ENCODE results near the gene TAF1B.

TAF1B gene

DNA sequence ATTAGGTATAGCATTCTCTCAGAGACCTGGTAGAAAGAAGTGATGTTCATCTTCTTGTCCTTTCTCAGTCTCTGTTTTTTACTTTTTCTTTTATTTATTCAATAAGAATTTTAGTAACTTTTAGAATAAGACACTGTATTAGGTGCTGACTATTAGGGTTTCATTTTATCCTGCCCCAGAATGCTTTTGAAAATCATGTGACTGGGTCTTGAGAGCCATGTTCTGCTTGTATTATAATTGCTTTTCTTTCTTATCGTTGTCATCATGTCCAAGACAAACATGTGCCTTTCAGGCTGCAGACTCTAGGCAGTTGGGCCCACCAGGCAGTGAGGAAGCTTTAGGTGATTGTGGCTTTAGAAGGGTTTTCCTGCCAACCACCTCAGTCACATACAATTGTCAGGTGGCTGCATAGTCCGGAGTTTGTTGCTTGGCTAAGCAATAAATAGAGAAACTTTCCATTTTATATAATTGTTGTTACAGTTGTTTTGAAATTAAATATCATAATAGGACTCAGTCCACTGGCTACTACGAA is 123.3 kb downstream of the TAF1B start:
- DNase-seq (ENCODE audit: low read depth in 2 of 2): no peak

DNA sequence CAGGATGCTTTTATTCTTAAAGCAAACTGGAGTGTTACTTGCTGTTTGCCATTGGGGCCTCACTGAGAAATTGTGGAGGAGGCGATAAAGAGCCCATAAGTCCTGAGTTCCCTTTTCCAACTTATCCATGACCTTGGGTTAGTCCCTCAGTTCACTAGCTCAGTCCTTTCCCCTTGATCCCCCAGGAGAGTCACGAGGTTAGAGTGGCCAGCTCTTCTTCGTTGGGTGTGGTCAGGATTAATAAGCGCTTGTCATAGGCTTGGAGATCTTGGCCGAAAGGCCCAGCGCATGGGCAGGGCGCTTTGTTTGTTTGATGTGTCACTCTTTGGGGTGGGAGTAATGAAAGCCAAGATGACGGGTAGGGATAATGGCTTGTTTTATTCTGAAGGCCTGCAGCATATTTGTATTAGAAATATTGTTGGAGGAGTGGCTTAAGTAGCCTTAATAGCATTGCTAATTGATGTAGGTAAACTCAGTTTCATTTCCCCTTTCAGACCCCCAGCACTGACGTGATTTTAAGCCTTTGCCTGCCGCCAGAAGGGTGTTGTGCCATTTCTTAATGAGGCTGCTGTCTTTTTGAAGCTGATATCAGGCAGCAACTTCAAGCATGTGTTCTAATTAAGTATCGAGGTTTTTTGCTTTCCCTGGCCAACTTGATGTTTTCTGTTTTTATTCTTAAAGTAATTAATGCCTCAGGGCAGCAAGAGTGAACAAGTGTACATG is 123.9 kb downstream of the TAF1B start:
- DNase-seq (ENCODE audit: low read depth in 2 of 2): no peak

DNA sequence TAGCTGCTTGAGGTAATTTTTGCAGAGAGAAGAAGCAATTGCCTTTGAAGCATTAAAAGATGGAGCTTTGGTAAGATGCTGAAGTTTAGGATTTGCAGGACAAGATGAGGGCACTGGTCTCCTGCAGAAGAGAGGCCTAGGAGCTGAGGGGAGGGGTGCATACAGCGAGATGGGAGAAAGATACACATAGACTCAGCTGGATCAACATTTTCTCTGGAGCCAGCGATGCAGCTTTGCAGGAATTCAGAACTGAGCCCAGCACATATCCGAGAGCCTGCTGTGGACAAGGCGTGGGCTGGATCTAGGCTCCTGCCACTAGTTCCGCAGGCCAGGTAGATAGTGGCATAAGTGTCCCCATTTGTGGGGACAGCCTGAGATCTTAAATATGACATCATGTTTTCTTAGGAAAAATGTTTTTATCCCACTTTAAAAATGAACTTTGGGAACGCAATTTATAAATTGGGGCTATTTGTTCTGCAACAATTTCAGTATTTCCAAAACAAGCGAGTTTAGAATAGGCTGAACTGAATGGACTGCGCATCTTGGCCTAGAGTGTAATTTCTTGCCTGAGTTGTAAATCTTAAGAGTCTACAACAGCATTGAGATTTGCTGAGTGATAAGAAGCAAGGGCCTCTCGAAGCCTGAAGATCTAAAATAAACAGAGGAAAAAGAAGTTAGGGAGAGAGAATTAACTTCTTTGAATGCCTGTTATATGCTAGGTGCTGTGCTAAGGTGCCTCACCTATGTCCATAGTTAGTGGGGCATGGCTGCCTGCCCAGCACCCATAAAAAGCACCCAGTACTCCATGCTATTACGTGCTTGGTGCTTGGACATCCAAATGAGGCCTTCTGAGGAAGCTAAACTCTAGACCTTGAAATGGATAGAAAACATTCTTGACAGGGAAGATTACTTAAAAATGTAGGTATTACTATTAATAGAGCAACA is 125.6 kb downstream of the TAF1B start:
- DNase-seq (ENCODE audit: low read depth in 2 of 2): no peak

DNA sequence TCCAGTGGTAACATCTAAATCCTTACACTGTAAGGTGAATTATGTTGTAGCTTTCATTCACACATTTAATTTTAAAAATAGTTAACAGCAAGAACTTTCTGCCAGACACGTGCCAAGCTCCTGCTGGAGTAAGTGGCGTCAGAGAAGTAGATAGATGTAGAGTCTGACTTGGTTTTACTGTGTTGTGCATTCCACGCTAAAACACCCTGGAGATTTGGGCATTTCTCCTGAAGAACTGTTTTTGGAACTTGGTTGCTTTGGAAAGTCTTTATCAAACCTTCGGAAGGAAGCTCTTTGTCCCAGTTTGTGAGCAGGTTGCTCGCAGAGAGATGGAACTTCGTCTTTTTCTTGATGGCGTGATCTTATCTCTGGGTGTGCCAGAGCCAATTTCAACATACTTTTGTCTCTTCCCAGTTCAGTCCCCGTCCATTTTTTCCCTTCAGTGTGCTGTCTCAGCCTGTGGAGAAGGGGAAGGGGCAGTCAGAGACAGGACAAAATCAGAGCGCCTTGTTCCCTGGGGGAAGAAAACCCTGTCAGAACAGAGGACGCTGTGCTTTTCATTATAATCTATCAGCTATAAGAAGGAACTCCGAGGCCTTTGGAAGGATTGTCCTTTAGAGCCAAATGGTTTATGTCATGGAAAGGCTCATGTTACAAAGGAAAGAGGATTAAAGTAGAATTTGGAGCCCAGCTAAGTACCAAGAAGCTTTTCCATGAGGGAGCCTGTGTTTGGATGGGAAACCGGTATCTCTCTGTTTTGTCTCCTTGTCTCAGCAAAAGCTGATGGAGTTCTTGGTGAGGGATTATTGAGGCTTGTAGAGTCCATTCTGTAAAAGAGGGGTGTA is 127.1 kb downstream of the TAF1B start:
- no peak for DNase-seq (ENCODE audit: low read depth in 2 of 2)

DNA sequence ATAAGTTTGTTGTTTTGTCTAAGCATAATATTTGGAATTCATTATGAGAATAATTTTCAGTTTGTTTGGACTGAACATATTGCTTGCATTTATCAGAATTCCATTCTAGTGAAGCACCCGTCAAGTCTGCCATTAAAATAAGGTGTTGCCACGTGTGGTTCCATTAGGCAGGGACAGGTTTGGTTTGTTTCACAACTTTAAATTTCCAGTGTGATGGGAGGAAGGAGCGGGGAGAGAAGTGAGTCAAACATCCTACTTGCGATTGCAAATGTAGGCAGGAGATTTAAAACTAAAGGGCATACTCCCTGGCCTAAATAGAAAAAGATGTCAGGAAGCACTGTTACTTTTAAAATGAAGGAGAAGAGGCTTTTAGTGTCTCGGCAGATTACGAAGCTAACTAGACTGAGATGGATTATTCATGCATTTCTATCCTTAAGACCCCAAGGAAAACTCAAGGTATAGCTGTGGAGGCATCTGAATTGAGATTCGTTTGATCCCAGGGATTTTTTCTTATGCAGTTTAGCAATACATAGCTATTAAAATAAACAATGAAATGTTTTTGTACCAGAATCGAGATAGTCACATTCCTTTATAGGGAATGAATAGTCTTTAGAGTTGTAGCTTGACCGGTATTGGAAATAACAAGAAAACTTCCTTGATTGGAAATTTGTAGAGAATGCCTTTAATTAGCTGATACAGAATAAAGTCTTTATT is 128.0 kb downstream of the TAF1B start:
- no peak for DNase-seq (ENCODE audit: low read depth in 2 of 2)

DNA sequence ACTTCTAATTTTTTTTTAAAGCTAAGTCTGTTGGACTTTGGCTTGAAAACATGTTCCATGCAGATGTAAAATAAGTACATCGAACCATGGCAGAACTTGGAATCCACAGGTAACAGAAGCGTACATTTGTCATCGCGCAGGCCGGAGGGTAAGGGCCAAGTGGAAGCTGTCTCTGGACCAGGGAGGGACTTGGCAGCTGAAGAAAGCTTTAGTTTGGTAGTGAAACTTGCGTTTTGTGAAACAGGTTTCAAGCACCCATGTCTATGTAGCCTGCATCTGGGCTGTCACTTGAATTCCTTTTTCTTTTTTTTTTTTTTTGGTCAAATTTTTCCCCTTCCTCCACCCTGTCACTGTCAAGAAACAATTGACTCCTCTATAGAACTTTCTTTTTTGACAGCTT is 128.6 kb downstream of the TAF1B start:
- no peak for DNase-seq (ENCODE audit: low read depth in 2 of 2)

DNA sequence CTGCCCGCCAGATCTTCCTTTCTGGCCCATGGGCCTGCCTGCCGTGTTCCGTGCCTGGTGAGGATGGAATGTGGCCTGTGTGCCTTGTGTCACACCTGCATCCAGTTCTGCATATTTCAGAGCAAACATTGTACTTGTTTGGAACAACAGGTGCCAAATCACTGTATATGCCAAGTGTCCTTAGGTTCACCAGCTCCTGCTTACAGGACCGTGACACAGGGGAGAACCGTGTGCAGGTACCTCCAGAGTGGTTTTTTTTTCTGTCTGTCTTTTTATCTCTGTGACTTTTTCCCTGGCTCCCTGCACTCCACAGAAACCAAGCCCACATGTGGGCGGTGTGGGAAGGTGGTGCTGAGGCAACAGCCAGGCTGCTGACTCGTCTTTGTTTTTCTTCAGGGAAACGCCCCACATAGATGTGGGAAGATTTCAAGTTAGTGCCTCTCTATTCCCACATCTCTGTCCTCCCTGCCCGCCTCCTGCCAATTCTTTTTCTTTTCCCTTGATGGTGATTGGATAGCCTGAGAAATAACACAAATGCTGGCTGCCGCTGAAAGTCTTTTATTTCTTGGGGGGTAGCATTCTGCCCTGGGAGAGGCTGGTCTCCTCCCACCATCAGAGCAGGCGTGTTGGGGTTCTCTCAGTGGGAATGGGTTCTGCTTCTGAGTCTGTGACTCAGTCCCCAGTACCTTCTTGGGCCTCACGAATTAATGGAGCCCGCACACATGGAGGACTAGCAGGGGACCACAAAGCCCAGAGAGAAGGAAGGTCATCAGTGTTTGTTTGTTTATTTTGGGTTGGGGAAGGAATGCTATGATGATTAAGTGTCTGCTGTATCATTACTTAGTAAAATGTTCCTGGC is 129.6 kb downstream of the TAF1B start:
- DNase-seq (ENCODE audit: low read depth in 2 of 2): no peak

DNA sequence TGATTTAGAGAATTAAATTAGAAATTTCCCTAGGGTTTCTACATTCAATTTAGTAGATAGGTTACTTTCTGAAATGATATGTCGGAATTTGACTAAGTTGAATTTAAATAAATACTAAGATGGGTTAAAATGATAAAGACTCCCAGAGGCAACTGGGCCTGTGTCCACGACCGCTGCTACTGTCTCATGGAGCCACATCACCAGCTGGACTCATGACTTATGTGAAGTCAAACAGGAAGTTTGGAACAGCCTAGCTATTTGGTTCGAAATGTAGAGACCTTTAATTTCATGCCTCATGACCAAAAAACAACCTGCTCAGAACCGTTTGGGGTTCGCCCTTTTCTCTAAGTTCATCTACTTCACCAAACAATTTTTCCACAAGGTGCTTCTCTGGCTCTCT is 130.4 kb downstream of the TAF1B start:
- DNase-seq (ENCODE audit: low read depth in 2 of 2): no peak

DNA sequence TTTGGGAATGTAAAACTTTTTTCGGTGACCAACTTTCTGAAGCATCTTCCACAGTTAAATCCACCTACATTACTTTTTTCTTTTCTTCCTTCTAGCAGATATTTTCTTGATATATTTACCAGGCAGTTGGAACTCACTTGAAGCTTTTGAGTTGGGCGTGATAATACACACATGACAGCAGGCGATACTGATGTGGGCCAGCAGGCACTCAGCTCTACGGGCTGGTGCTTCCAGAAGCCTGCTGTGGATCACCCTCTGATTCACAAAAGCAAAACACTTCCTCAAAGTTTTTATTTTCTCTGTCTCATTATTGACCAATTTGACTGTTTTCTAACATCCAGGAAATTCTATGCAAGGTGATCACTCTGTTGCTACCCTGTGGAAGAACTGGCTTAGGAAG is 131.1 kb downstream of the TAF1B start:
- no peak for DNase-seq (ENCODE audit: low read depth in 2 of 2)

DNA sequence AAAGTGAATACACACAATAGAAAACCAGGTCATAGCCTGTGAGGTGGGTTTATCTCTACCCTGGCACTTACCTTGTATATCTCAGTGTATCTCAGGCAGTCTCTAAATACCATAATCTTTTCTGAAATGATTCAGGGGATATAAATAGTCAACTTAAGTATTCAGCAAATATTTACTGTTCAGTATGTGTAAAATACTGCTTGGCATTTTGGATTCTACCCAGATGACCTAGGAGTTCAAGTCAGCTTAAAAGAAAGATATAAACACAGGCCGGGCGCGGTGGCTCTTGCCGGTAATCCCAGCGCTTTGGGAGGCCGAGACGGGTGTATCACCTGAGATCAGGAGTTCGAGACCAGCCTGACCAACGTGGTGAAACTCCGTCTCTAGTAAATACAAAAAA is 132.1 kb downstream of the TAF1B start:
- no peak for DNase-seq (ENCODE audit: low read depth in 2 of 2)

DNA sequence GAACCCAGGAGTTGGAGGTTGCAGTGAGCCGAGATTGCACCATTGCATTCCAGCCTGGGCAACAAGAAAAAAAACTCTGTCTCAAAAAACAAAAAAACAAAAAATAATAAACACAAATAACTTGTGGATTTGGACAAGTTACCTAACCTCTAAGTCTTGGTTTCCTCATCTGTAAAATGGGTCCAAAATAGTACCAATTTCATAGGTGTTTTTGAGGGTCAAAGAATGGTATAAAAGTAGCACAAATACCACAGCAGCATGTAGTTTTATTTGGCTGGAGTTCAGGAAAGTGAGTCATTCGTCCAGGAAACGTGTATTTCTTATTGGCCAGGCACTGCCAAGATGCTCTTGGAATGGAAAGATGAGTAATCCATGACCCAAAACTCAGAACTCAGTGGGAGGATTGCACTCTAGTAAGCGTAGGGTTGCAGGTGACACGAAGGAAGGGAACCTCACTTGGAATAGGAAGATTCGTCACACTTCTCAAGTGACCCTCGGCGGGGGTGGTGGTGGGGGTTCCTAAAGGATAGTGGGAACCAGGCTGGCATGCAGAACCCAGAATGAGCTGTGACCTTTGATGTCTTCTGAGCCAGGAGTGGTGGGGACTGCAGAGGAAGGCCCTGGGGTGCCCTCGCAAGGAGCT is 132.7 kb downstream of the TAF1B start:
- DNase-seq (ENCODE audit: low read depth in 2 of 2): peak in 1 of 2 donors; percentile 25

DNA sequence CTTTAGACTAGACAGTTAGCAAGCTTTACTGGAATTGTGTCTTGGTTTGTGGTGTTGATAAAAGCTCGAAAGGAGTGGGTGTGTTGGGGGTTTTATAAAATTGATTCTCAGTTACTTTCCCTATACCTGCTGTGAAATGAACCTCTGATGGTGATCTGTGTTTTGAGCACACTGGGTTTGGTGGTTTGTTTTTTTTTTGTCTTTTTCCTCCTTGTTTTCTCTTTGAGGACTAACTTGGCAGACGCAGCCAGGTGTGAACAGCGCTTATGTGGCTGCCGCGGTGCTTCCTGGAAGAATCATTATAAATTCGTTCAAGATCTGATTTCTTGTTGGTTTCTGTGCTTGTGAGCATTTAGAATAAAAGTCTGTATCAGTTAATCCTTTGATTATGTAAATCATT is 136.7 kb downstream of the TAF1B start:
- no peak for DNase-seq (ENCODE audit: low read depth in 2 of 2)

DNA sequence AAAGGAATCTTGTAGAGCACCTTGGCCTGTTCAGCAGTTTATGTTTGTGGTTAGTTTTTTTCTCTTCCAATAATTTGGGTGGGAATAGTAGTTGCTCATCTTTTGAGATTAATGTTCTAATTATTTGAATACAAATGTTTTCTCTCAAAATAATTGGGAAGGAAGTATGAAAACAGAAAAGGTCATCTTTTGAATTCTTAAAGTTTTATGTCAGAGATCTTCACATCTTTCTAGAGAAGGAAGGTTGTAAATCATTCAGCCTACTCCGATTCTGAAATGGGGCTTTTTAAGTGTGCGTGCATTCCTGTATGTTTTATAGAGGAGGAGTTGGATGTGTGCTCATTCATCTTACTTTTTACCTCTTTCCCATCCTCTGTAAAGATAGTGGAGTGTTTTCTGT is 137.2 kb downstream of the TAF1B start:
- DNase-seq (ENCODE audit: low read depth in 2 of 2): no peak

DNA sequence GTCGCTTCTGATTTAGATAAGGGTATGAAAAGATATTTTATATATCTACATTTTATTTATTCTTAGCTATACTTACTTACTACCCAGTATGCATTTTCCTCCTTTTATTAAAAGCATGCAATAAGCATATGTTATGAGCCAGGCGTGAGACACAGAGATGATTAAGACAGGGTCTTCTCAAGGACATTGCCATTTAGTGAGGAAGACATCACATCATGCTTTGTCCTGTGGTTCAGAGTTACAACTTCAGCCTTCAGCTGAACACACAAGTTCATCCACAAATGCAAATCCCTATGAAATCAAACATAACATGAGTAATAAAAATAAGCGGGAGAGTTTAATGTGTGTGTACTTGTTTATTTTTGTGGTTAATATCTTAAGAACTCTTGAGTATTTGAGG is 138.4 kb downstream of the TAF1B start:
- no peak for DNase-seq (ENCODE audit: low read depth in 2 of 2)

DNA sequence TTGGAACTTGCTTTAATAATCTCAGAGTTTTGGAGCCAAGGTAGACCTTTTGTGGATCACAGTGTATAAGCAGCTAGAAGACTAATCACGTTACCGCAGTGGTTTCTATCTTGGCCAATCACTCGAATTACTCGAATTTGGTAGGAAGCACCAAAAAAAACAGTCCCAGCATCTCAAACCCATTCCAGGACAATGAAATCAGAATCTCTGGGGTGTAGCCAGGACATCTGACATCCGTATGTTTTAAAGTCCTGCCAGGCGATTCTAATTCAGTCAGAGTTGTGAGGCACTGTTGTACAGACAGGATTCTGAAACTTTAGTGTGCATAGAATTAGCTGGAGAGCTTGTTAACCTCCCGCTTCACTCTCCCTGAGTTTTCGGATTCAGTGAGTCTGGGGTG is 139.0 kb downstream of the TAF1B start:
- DNase-seq (ENCODE audit: low read depth in 2 of 2): no peak

DNA sequence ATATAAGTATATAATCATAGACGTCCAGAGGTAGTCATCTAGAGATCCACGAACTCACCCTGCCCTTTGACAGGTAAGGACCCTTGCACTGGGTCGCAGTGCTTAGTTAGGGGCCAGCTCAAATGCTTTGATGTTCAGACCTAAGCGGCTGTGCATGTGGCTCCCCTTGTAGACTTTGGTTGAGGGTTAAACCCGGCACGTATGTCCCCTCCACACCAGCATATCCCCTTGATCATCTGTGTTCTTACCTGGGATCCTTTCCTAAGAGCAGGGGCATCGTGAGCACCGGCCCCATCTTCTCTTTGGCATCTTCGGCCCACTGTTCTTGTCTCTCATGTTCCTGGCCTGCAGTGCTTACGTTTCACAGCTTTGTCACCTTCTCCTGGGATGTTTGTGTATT is 139.6 kb downstream of the TAF1B start:
- DNase-seq (ENCODE audit: low read depth in 2 of 2): no peak

DNA sequence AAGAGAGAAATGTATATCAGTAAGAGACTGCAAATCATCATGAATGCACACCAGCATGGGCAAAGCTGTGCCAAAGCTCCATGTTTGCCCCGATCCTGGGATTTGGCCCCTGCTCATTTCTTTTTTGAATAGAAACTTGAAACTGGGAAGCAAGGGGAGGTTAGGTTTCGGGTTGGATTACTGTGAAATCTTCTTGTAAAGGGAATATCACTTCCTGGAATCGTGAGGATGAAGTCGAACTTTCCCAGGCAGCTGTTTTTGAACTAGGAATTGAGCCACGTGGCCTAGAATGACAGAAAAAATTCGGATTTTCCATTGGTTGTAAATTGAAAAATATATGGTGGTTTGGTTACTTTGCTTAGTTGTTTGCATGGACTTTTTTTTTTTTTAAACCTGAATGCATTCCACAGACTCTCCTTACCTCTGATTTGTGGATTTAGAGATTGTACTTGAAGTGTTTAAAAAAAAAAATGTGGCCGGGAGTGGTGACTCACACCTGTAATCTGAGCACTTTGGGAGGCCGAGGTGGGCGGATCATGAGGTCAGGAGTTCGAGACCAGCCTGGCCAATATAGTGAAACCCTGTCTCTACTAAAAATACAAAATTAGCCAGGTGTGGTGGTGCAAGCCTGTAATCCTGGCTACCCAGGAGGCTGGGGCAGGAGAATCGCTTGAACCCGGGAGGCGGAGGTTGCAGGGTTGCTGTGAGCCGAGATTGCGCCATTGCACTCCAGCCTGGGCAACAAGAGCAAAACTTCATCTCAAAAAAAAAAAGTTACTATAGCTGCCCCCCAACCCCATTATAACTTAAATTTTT is 140.3 kb downstream of the TAF1B start:
- no peak for DNase-seq (ENCODE audit: low read depth in 2 of 2)
